ENCODE data around the gene LAMTOR2. TPM values are rescaled to one million over a fixed set of nuclear protein-coding genes. Genes with fewer than 3 reads are reported as not detected.

The LAMTOR2 gene
- total and polyA plus RNA-seq, 9 donors: 20.1 to 66.1 (median 24.9) TPM

- no peak for TF ChIP-seq EP300 (IDR thresholded peaks at IDR 0.05)
- no peak for TF ChIP-seq CTCF (IDR thresholded peaks at IDR 0.05)
- TF ChIP-seq POLR2A (IDR thresholded peaks at IDR 0.05): no peak
- Histone ChIP-seq H3K9me3 (no peaks in the 10 kb centered on the region), H3K27me3 (no peaks in the 10 kb centered on the region), H3K4me1 (ENCODE audit: insufficient read depth) (peaks cover 40% of the 10 kb centered on the region), H3K27ac (peak overlapping the region in 1 of 2 donors; percentile 14), H3K36me3 (no peaks in the 10 kb centered on the region), H3K4me3 (no peak overlapping the region)
- DNase-seq: peak in 1 of 5 donors; percentile 63
- intact Hi-C loops (cut with DNase I): no loop called here
- 62 to 69% (median 67%) methylated on average over 4 of the region's 4 CpGs for WGBS, 3 donors
These were observed 45.8 kb downstream of the LAMTOR2 start for GRCh38 chr1:156100205-156100995.

GRCh38 chr1:156101880-156102279 lies 47.3 kb downstream of the LAMTOR2 start:
- Histone ChIP-seq H3K27me3 (no peaks in the 10 kb centered on the region), H3K9me3 (no peaks in the 10 kb centered on the region), H3K4me3 (no peak overlapping the region), H3K27ac (peak overlapping the region in 1 of 2 donors; percentile 32), H3K36me3 (no peaks in the 10 kb centered on the region), H3K4me1 (ENCODE audit: insufficient read depth) (peaks cover 41% of the 10 kb centered on the region)
- intact Hi-C loops (cut with DNase I): no loop called here
- WGBS, 3 donors: 57 to 64% (median 59%) methylated on average over 6 of the region's 6 CpGs
- DNase-seq: peak in 2 of 5 donors; percentile 67
- TF ChIP-seq EP300 (IDR thresholded peaks at IDR 0.05) (no peak), CTCF (IDR thresholded peaks at IDR 0.05) (no peak), POLR2A (IDR thresholded peaks at IDR 0.05) (no peak)

GRCh38 chr1:156102633-156103511 lies 48.3 kb downstream of the LAMTOR2 start:
- H3K9me3 ChIP-seq: no peaks in the 10 kb centered on the region
- peak in 2 of 5 donors; percentile 58 for DNase-seq
- H3K4me1 ChIP-seq (ENCODE audit: insufficient read depth): peaks cover 40% of the 10 kb centered on the region
- H3K27me3 ChIP-seq: no peaks in the 10 kb centered on the region
- 49 to 54% (median 51%) methylated on average over 16 of the region's 16 CpGs for WGBS, 3 donors
- TF ChIP-seq POLR2A (IDR thresholded peaks at IDR 0.05) (no peak), EP300 (IDR thresholded peaks at IDR 0.05) (no peak), CTCF (IDR thresholded peaks at IDR 0.05) (no peak)
- intact Hi-C loops (cut with DNase I): no loop called here
- no peak overlapping the region for H3K4me3 ChIP-seq
- no peaks in the 10 kb centered on the region for H3K36me3 ChIP-seq
- peak overlapping the region; percentile 32 to 96 for H3K27ac ChIP-seq

- peak in 4 of 5 donors; percentile 59 to 65 (median 62) for DNase-seq
- no peaks in the 10 kb centered on the region for H3K9me3 ChIP-seq
- H3K4me1 ChIP-seq (ENCODE audit: insufficient read depth): peaks cover 40% of the 10 kb centered on the region
- WGBS, 3 donors: 56 to 63% (median 61%) methylated on average over 9 of the region's 9 CpGs
- H3K27me3 ChIP-seq: no peaks in the 10 kb centered on the region
- intact Hi-C loops (cut with DNase I): no loop called here
- H3K4me3 ChIP-seq: no peak overlapping the region
- H3K36me3 ChIP-seq: no peaks in the 10 kb centered on the region
- TF ChIP-seq EP300 (IDR thresholded peaks at IDR 0.05) (no peak), CTCF (IDR thresholded peaks at IDR 0.05) (no peak), POLR2A (IDR thresholded peaks at IDR 0.05) (no peak)
- peak overlapping the region; percentile 90 to 96 for H3K27ac ChIP-seq
These were observed 49.0 kb downstream of the LAMTOR2 start for GRCh38 chr1:156103521-156103947.
